Activated CD4-positive, alpha-beta T cell treated with anti-CD3 and anti-CD28 coated beads for 48 hours (primary cell): Measurements from ENCODE around the gene CTNNB1.

Experiments
- DNase-seq: peaks from one replicate; pipeline ENCODE4 v3.0.0-alpha.2; 2020

The CTNNB1 gene

DNA sequence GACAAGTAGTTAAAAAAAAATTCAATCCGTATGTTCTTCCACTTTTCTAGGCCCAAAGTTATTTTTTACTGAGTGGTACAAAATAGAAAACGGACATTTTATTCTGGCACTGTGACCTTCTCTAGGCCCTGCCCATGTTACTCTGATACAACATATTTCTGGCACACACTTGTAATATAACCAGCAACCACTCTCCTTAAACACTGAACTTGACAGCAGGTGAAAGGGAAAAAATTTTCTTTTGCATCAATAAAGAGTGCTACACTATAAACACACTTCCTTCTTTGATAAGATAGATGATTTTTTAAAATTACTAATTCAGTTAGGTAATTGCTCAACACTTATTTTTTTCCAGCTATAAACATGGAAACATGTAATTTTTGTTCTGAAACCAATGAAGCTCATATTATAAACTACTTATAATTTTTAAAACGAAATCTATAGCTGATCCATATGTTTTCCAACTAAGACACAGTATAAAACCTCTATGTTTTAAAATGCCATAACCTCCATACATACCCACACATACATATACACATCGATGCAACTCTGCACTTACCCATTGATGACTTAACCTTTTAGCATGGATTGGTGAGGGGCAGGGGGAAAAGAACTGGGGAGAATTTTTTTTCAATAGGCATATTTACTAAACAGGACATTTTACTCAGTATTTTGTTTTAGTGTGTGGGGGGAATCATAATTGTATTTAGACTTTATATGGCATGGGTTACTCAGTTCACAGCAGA is 5.3 kb upstream of the CTNNB1 start:
- no peak for DNase-seq

DNA sequence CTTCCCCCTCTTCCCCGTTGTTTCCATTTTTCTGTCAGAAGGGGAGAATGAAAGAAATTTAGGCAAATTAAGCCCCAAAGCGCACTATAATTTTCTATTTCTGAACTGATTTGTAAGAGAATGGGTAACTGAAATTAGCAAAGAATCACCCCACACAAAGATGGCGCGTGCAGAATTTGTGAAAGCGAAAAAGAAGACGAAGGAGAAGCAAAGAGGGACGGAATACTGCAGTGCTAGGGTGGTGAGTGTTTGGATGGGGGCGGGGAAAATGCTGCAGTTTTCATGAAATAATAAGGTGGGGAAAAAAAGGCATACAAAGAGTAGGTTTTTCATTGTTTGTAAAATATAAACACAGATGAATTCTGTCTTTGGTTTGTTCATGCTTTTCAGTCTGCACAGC is 4.6 kb upstream of the CTNNB1 start:
- no peak for DNase-seq

GRCh38 chr3:41195946-41196345 is 3.4 kb upstream of the CTNNB1 start:
- no peak for DNase-seq

DNA sequence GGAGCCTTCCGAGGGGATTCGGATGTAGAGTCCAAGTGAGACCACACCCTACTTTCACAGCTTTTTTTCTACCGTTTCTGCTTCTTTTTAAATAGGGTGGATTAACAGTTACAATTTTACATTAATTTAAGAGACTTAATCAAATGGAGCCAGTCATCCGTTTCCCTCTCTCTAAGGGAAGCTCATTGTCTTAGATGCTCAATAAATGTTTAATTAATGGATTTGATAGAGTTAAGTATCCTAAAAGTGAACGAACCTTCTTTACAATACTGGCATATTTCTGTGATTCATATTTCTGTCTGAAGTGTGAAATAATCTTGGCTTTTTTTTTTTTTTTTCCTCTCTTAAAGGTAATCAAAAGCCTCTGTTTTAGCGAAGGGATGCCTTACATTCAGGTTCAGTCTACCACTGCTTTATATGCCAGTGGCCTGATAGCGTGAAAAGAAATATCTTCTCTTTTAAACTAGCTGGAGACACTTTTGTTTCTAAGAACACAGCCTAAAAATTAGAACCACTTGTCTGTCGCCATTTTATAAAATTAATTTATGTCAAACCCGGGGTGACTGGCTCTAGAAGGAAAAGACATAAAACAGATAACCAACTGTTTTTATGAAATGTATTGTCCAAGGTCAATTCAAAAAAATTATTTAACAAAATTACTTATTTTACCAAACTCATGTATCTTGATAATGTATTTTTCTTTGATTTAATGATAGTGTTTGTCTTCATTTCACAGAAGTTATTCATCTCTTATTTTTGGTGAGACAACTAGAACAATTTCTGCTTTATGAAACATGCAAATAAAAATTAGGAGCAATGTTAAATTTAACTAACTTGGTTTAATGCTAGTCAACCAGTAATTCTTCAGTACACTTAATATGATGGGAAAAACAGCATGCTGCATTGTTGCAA is 2.5 kb upstream of the CTNNB1 start:
- DNase-seq, result no peak

DNA sequence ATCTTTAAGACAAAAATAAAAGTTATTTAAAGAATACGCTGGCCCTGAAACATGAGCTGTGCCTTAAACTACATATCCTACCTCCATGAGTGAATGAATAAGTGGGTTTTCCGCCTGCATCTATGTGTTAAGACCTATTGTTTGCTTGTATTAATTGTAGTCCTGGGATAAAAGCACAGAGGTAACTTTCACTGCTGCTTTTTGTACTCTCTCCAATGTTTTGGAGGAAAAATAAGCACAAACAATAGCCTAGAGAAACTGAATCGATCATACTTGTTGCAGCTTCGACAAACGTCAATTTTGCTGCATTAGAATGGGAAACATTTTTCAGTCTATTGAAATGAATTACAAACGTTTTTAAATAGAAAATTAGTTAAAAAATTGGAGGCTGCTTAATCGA is 1.3 kb upstream of the CTNNB1 start:
- DNase-seq, result no peak

DNA sequence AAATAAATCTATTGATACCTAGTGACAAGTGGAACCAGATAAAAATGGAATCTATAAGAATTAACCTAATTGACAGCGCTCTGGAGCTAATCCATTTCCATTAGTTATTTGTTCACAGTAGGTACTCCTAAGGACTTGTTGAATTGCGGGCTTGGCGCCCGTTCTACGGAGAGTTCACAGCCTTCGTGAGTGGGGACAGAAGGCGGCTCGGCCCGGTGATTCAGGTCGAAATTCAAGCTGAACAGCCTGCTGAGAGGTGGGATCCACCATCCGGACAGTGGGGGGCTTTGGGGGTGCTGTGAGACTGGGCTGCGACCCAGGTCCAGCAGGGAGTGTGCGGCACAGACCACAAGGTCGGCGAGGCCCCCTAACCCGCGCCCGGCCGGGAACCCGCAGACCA is 779 bp upstream of the CTNNB1 start:
- peak; percentile 31 for DNase-seq

GRCh38 chr3:41199866-41200668 is 762 bp downstream of the CTNNB1 start:
- DNase-seq, result peak; percentile 43

- no peak for DNase-seq
Observed at GRCh38 chr3:41200669-41201021, 1.3 kb downstream of the CTNNB1 start.

- no peak for DNase-seq
Observed at GRCh38 chr3:41202075-41202833, 2.9 kb downstream of the CTNNB1 start.

GRCh38 chr3:41202834-41203345 is 3.6 kb downstream of the CTNNB1 start:
- no peak for DNase-seq

DNA sequence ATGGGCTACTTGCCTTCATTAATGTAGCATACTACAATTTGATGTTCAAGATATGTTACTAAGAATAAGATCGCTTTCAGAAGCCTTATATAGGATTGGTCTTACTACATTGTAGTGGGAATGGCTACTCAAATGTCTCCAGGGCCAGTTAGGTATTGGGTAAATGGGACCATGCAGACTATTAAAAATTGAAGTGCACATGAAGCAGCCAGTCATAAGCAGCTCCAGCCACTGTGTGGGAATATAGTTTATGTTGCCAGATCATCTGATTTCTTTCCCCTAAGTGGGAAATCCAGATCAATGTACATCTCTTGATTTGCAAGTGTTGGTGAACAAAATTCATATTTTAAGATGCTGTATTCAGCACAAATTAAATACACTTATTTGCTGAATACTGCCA is 5.1 kb downstream of the CTNNB1 start:
- DNase-seq, result no peak

GRCh38 chr3:41205591-41205990 is 6.3 kb downstream of the CTNNB1 start:
- DNase-seq, result no peak

- no peak for DNase-seq
Observed at GRCh38 chr3:41207355-41207754, 8.1 kb downstream of the CTNNB1 start.

GRCh38 chr3:41208507-41209220 is 9.4 kb downstream of the CTNNB1 start:
- DNase-seq, result no peak

GRCh38 chr3:41209646-41210045 is 10.3 kb downstream of the CTNNB1 start:
- DNase-seq, result no peak

DNA sequence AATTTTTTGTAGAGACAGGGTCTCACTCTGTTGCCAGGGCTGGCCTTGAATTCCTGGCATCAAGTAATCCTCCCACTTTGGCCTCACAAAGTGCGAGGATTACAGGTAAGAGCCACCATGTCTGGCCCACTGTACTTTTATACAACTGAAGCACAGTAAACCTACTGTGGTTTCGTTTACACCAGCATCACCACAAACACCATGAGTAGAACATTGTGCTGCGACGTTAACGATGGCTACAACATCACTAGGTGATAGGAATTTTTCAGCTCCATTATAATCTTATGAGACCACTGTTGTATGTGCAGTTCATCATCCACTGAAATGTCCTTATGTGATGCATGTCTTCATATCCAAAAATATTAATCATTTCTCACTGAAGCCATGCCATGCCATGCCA is 11.7 kb downstream of the CTNNB1 start:
- no peak for DNase-seq

DNA sequence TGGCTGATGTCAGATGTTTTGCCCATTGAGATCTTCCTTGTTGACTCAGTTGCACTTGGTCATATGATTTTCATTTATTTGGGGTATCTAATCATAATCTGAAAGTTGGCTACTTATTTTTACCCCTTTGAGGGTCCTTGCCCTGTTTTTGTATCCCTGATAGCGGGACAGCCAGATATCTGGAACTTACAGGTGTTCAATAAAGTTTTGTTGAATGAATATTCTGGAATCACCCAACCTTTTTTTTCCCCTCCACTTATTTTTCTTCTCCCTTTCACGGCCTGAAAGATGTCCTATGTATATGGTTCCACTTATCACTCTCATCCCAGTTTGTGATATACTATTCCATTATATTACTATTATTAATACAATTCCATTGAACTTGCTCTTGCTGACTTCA is 12.8 kb downstream of the CTNNB1 start:
- DNase-seq, result no peak

DNA sequence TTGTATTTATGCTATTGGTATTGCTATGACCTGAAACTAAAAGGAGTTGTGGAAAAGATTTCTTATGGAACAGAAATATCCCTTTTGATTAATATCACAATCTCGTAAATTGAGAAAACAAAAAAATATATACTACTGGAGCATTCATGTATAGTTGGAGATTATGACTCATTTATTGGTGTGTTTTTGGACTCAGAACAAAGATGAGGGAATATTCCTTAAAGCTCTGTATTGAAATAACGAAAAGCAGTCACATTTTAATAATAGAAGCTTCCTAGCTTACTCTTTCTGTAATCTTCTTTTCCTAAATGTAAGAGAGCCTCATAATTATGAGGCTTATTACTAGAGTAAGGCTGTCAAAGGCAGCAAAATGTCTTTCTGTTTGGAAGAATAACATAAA is 14.3 kb downstream of the CTNNB1 start:
- DNase-seq, result no peak

- no peak for DNase-seq
Observed at GRCh38 chr3:41216422-41216821, 17.1 kb downstream of the CTNNB1 start.

DNA sequence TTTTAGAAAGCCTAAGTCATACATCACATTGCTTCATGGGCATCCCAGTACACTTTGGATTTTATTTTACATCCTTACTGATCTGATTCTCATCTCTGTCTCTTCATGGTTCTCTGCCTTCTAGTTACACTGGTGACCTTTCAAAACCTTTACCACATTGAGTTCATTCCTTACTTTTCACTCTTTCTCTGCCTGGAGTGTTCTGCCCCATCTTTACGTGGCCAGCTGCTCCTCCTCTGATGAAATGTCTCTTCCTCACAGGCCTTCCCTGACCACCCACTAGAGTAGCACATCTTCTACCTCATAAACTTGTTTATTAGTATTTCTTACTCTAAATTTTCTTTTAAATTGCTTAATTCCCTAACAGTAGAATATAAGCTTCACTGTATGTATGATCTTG is 17.7 kb downstream of the CTNNB1 start:
- DNase-seq, result no peak

GRCh38 chr3:41219424-41219823 is 20.1 kb downstream of the CTNNB1 start:
- DNase-seq, result no peak
